Stimulated activated CD4-positive, alpha-beta T cell treated with anti-CD3 and anti-CD28 coated beads, TNF-alpha, amount 100 ng/mL, for 4 hours (primary cell): ENCODE data around the gene TENM3.

Source experiments
- DNase-seq, 3 experiments: peaks; one replicate each; pipeline ENCODE4 v3.0.0-alpha.2; 2020; ENCODE audit warnings: low read depth in 3 of 3

TENM3 gene

DNA sequence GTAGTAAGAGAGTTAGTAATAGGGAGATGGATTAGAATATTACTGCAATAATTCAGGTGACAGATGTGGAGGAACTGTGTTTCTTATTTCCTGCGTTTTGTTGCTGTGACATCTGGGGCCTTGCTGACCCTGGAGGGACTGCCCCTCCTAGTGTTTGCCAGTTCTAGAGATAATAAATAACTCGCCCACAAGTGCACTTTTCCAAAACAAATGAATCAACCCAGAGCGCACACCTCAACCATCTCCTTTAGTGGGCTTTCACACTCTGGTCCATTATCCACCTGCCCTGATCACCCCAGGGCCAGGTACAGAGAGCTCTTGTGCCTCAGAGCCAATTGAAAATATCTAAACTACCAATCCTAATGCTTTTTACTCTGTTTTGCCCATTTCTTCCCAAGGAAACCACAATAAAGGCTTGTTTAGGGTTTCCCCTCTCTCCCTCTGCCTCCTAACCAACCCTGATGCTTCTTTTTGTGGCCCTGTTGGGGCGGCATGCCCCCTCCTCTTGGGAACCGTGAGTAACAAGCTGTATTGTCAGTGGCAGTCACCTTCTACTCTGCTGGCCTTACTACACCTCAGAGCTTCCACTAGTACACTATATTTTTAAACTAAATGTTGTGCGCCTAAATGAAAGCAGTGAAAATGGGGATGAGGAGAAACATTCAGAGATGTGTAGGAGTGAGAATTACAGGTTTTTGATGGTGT lies 270.5 kb downstream of the TENM3 start:
- DNase-seq = no peak

DNA sequence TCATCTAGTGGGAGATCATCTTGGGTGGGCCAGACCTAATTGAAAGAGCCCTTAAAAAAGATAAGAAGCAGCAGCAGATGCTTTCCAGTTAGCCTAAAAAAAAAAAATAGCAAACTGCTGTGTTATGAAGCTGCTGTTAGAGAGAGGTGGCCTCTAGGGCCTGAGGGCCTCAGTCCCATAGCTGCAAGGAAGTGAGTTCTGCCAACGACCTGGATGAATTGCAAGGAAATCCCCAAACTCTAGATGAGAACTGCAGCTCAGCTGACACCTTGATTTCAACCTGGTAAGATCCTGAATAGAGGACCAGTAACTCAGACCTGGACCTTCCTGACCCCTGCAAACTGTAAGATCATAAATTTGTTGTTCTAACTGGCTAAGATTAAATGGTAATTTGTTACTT lies 275.2 kb downstream of the TENM3 start:
- no peak for DNase-seq

DNA sequence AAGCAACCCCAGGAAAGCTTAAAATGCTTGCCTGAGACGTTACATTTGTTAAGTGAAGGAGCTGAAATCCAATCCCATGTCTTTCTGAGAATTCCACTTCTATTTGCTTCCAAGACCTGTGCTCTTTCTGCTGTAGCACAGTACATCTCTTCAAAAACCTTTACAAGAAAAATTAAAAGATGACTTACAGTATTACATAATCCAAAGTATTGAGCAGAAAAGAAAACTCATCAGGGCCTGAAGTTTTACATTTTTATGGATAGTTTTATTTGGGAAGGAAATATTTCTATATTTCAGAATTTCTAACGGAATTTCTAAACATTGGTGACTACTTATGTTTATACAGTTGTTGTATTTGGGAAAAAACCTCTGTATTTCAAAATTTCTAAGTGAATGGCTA lies 276.3 kb downstream of the TENM3 start:
- DNase-seq = no peak

DNA sequence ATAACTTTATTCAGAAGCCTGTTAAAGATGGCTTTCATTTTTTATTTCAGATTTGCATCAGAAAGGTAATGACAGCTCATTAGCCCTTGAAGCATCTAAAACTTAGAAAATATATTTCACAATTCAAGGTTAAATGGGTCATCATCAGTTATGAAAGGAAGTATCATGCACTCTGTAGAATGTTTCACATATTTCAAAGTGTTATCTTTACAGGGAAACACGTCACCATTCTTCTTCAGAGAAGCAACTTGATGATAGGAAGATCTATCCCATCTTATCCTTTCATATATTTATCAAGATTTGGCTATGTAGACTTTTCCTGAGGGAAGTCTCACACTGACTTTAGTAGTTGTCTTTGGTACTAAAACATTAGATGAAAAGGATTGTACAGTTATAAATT lies 277.8 kb downstream of the TENM3 start:
- DNase-seq = no peak

DNA sequence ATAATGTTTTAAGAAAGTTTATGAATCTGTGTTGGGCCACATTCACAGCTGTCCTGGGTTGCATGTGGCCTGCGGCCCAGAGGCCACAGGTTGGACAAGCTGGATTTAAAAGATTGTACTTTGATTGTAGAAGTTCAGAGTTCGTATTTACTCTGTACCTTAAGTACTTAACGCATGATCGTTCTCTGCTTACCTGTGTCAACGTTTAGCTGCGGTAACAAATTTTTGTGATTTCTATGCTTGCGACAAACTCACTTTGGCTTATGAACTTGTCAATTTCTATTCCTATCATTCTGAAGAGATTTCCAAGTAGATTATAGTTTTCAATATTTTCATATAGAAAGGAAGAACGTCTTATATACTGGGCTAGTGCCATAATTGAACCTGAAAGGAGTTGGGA lies 285.6 kb downstream of the TENM3 start:
- no peak for DNase-seq

DNA sequence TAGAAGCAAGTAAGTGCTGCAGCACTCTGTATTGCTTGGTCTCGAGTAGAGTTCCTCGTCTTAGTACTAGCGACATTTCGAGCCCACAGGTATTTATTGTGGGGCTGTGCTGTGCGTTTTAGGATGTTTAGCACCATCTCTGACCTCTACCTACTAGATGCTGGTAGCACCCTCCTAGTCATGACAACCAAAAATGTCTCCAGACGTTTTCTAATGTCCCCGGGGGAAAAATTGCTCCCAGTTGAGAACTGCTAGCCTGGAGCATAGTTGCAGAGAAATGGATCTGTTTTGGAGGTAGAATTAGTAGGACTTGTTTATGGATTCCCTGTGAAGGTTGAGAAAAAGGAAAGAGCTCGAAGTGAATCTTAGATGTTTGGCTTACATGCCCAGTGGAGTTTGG lies 287.2 kb downstream of the TENM3 start:
- no peak for DNase-seq

DNA sequence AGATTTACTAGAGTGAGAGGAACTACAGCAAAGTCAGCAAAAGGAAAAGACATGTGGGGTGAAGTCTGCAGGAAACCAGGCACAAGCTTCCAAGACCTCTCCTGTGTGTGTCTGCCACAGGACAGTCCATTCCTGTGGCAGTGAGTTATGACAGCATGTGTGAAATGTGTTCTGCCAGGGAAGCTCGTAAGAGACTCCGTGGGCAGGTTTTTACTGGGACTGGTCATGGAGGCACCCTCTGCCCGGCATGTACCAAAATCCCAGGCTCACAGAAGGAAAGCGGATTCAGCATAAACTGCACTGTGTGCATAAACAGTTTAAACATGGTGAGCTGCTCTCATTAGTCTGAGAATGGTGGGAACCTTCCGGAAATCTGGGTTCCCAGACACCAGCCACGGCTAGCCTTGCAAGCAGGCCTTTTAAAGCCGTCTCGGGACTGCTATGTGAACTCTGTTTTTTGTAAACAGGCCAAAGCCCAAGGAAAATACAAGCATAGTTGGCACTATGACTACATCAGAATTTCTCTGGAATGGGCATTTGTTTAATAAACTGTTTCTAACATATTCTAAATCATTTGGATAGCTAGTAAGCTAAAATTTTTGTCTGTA lies 288.5 kb downstream of the TENM3 start:
- no peak for DNase-seq

DNA sequence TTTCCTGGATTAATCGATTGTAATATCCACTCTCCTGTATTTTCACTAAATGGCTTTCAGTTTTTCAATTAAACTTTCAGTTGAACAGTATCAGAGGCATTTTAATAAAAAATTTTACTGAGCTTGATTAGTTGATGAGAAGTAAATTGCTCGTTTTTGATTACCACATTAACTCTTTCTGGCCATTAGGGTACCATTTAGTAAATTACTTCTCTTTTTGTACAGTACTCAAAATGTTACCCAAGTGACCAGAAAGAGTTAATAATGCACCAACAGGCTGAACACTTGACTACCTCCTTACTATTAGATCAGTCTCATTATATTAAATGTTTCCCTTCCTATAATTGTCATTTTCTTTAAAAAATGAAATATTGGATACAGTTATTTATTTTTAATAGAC lies 289.2 kb downstream of the TENM3 start:
- no peak for DNase-seq

DNA sequence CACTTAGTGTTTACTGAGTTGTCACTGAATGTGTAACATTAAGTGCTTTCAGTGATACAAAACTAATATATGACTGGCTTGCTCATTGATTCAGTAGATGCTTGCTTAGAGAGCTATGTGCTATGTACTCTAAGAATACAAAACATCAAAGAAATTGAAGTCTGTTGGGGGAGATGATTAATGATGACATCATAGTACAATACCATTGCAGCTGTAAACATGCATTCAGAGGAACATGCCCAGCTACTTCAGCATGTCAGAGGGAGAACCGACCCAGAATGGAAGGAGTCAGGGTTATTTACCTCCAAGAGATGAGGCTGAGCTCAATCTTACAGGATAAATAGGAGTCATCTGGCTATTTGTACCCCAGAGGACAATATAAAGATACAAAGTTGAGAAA lies 290.8 kb downstream of the TENM3 start:
- DNase-seq = no peak

DNA sequence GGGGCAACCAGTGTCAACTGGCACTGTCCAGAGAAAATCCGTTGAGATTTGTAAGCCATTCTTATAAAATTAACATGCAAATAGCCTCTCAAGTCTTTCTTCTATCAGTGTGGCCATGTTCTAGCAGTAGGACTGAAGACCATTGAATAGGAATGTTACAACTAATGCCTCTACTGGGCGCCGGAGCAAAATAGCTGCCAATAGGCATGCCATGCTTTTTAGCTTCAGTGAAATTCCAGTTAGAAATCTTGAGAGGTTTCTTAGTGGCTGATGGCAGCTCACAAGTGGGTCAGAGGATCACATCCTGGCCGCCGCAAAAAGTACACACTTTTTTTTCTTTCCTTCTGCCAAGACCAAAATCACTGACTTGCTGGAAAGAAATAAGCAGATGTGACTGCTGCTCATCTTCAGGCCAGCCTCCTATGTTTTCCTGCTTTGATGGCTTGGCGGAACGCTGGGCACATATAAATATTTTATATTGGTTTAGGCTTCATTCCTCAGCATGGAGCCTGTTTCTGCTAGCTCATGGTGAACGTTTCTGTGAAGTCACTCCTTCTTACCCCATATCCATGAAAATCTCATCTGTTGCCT lies 293.1 kb downstream of the TENM3 start:
- DNase-seq = no peak

DNA sequence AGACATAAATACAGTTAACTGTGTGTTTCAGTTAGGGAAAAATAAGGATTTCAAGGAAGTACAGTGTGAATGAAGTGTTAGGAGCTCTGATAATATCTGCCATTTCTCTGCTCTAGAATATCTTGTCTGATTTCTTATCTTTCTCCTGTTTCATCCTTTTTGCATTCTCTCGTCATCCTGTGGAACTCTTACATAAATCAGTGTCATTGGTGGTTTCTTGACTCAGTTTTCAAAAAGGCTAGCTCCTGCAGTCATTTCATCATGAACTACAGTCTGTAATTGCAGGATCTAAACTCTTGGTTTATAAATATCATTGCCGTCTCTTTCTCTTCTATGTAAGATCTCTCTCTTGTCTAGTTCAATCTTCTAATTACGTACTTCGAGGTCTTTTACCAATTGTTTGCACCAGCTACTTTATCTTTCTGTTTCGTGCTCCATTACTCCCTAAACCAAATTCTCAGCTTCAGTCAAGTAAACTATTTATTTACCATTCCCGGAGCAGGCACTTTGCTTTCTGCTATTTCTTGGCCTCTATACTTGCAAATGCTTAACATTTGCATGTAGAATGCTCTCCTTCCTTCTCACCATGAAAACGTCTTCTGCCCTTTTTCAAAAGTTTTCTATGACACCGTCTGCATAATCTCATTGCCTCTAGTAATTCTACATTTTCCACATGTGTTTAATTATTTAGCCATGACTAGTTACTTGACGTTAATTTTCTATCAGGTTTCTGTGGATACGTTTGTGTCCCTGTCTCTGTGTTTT lies 294.0 kb downstream of the TENM3 start:
- DNase-seq = no peak

DNA sequence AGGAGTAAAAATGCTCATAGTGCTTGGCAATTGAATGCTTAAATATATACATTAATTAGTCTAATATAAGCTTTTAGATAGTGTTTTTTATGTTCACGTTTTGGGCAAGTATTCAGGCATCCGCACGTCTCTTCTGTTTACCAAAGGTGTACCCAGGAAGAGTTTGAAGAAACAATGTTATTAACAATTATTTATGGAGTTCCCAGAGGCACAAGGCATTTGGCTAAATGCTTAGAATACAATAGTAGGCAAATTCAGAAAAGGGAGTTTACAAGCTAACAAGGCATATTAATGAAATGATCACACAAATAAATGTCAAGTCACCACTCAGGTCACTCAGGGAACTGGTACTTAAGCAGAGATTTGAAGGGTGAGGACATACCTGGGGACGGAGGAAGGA lies 294.8 kb downstream of the TENM3 start:
- DNase-seq = no peak

DNA sequence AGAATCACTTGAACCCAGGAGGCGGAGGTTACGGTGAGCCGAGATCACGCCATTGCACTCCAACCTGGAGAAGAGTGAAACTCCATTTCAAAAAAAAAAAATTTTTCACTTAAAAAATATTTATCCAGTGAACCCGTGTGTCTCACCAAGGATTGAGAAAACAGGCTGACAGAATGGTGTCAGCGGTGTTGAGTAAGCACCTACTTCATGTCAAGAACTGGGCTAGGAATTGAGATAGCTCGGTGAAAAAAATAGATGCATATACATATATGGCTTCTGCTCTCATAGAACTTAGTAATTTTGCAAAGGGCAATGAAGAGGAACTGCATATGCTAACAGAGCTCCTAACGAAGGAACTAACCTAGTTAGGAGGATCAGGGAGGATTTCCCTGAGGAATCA lies 297.3 kb downstream of the TENM3 start:
- DNase-seq = no peak

DNA sequence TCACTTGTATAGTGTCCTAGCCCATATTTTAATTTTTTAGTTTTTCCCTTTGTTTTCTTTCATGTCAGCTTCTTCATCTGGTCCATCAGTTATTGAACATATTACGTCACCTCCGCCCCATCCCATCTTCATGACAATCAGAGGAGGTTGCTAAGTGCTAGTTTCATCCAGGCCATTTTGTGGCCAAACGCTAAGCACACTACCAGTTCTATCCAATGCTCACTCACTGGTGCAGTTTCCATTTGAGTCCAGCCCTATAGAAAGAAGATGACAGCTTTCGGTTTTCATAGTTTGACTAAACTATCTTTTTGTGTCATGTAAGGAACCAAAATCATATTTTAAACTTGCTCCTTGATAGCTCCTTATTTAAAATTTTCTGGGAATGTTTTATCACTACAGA lies 304.2 kb downstream of the TENM3 start:
- DNase-seq = no peak

DNA sequence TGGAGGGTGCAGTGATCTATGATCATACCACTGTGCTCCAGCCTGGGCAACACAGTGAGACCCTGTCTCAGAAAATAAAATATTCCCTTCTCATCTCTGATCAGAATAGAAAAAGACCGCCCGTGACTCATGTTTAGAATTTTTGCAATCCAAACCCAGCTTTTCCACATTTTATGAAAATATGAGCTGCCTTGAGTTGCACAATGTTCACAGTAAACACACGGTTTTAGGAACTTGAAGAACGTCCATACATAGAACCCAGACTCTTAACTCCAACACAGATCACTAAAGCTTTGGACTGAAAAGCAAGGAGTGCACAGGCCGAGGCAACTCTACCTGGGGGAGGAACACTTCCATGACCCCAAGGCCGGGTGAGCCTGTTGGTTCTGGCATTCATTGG lies 305.0 kb downstream of the TENM3 start:
- no peak for DNase-seq

DNA sequence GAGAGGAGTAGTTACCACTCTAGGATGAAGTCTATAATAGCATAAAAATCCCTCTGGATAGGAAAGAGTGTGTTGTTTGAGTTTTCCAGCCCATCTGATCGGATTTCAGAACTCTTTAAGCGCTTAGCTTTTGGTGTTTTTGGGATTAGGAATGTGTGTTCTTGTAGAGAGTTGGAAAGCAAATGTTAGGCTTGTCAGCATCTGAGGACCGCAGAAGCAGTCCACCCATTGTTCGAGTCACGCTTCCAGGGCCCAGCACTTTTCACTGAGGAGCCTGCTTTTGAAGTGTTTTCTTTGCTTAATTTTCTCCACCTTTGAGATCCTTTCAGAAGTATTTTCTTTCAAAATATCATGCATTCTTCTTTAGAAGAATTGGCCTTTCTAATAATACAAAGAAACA lies 306.2 kb downstream of the TENM3 start:
- DNase-seq = no peak

DNA sequence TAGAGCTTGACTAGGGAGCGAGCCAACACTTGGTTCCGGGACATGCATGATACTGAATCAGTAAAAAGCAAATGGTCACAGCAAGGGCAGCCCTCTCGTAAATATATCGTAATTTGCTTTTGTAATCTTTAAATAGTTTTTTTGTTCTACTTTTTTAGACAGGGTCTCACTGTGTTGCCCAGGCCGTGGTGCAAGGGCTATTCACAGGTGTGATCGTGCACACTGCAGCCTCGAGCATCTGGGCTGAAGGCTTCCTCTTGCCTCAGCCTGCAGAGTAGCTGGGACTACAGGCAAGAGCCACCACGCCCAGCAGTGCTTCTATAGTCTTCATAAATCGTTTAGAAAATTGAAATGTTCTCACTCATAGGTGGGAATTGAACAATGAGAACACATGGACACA lies 309.7 kb downstream of the TENM3 start:
- DNase-seq = no peak

DNA sequence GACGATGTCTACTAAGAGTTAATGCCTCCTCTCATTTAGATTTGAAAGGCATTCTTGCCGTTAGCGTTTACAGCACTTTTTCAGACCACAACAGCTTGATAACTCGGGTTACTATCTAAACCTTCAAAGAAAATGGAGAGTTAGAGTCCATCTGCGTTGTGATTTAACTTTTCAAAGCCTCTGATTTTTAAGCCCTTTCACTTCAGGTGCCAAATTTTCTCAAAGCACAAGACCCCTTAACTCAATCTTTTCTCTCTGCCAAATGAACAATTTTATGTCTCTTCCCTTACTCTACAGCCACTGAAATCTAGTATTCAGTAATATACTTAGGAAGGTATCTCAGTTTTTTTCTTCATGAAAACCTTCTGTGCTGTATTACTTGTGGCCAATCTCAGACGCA lies 310.5 kb downstream of the TENM3 start:
- DNase-seq = no peak

DNA sequence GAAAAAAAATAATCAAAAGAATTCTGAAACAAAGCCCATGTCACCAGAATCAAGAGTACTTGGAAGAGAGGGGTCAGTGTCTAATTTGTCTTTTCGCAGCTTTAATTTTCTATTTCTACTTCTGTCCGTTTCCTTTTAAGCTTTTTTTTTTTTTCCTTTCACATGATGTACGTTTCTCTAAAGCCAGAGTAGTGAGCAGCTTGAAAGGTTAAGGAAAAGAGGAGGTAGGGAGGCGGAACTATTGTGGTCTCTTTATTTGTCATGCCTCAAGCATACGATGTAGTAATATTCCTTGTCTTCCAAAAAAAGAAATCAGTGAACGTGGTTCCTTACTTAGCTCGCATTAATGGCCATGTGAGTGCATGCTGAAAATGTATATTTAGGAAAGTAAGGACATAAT lies 311.5 kb downstream of the TENM3 start:
- DNase-seq = no peak

DNA sequence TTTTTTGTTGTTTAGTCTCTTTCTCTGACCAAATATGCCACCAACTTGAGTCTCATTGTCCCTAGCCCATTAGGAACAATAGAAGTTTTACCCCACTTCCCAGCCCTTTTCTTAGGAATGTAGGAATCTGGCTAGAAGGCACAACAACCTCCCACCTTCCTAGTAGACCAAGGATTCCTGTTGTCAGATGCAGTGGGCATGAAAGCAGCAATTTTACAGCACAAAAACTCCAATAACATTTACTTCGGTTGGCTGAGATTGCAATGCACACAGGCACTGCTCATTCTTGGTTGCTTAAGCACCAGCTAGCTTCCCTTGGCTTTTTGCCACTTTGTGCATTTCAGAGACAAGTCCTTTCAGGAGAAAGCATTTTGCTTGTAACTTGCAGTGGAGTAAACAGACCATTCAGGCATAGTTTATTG lies 312.8 kb downstream of the TENM3 start:
- no peak for DNase-seq

DNA sequence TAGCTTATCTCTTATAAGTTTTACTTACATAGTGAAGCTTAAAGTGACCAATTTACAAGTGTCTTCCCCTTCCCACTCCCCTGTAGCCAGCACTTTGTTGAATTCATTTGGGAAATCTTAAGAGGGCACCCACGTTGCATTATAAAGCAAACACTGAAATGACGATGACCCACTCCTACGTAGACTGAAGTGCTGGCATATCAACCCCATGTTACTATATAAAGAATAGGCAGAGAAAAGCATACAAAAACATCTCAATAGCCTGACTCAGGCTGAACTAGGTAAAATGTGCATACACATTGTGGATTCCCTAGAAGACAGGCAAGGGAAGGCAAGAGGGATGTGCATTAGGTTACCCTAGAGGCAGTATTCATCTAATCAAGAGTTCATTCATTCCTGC lies 313.4 kb downstream of the TENM3 start:
- no peak for DNase-seq

DNA sequence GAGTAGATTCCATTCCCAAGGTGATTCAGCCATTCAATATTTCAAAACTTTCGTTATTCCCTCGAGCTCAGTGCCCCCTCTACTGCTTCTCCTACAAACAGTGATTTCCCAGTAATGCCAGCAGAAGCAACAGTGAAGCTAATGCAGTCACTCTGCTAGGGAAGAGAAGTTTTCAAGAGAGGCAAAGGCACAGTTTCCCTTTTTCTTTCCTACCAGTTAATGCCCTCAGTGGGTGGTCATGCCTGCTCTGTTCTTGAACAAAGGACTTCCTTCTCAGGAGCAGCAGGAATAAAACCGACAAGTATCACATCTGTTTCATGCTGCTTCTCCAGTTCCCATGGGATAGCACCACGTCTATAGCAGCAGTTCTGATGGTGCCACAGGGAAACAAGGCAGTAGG lies 317.2 kb downstream of the TENM3 start:
- DNase-seq = no peak

DNA sequence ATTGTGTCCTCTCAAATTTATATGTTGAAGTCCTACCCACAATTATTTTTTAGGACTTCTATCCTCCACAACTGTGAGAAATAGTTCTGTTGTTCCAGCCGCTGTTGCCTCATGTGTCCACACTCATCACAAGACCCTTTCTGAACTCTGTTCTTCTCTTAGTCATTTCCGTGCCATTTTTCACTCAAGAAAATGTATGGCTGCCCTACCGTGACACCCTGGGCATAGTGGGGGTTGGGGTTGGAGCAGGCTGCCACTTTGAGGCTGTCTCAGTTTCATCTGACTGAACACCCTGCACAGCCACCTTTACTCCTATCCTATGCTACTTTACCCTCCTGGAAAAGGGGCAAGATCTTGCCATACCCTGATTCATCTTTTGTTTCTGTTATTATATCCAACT lies 319.1 kb downstream of the TENM3 start:
- no peak for DNase-seq
